ENCODE data around the gene DESI2.
"Not testable (repeated sequence)": the region's sequence is repeated elsewhere in the genome, so short reads cannot be mapped to it uniquely, and the experiment has no call there.

The DESI2 gene

DNA sequence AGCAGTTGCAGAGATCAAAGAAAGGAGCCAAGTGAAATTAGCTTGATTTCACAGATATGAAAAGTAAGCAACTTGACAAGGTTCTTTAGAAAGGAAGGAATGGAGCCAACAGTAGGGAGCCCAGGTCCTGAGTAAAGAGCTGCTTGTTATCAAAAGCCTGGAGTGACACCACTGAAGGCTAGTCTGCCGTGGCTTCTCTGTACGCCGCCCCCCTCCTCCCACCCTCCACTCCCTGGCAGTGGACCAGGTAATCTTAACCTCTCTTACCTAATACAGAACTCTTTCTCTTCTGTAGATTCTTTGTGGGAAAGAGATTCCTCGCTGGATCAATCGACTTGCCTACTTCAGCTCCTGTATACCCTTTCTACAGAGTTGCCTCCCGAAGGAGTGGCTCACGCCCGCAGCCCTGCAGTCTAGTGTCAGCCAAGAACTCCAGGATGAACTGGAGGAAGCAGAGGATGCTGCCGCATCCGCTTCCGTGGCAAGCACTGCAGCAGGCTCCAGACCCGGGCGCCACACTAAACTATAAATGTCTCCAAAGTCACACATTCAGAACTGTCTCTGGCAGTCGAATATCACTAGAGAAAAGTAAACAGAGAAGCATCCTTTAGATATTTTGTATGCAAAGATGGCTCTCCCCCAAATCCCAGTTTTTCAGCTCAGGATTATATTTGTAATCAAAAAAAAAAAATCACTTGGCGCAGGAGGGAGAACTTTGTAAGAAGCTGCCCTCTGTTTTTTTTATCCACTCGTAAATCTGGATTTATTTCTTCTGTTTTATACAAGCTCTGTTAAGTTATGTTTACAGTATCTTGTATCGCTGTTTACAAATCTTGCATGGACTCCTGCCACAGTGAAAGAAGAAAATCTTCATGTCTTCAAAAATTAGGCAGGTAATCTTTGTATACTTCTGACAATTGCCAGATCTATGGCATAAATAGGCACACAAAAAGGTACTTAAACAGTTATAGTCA lies 52.6 kb downstream of the DESI2 start:
- no peak for DNase-seq (ENCODE audit: low read depth in 2 of 2)

DNA sequence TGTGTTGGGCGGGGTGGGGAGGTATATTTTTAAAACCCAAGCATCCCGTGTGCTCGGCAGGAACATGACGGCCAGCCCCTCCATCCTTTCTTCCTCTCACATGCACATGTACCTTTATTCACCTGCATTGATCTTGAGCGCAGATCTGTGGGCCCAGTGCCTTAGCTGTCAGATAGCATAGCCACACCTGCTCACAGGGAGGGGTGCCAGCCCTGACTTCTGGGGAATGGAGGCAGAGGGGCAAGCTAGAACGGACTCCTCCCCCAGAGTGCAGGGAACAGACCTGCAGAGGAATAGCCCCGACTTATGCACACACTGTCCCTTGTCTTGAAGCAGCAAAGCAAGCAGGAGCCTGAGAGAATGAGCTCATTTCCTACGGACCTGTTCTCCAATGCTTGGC lies 56.1 kb downstream of the DESI2 start:
- no peak for DNase-seq (ENCODE audit: low read depth in 2 of 2)

DNA sequence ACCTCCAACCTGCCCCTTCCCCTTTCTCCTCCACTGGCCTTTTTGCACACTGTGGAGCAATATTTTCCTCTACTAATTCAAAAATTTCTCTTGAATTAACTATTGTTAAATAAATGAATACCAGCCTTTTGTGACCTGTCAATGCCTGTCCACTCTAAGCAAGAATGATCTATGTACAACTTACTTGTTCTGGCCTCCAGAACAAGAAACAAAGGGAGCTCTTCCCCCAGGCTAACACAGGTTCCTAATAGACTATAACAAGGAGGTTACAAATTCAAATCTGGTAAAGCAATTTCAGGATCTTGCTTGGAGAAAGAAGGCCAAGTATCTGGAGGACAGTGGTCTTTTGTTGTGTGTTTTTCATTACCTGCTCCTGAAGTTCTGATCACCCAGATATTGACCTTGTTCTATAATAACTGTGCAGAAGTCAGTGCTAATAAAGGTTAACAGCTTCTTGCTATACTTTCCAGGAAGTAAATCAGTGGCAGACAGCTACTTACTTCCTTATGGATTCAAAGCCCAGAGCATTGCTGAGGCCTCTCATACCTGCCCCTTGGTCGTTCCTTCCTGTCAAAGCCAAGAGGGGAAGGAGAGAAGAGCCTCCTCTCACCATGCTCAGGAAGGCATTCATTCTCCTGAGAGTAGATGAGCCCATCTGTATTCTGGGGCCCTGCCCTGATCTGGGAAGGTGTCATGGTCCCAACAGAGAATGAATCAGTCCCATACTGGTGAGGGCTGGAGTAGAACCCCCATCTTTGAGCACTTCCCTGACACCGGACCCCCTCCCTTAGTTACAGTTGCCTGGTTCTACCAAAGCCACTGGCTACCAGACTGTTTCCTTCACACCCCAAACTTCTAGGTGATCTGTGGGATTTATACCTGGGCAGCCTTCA lies 56.8 kb downstream of the DESI2 start:
- no peak for DNase-seq (ENCODE audit: low read depth in 2 of 2)

DNA sequence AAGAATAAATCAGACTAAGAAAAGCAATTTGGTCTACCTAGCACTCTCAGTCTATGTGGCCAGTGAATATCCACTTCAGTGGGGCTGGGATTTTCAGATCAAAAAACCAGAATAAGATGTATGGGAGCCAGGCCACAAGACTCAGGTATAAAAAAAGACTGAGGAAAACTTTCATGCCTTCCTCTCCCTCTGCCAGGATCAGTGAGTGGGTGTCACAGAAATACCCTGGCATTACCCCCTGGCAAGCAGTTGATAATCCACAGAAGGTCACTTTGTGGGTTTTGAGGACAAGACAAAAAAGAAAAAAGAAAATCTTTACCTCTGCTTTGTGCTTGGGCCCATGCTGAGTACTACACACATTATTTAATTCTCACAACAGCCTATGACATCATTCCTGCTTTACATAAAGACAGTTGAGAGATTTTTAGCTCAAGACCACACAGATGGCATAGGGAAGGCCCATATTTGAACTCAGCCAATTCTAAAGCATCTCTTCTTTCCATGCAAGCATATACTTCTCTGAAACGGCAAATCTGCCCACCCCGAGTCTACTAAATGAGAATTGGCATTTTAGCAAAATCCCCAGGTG lies 57.6 kb downstream of the DESI2 start:
- DNase-seq (ENCODE audit: low read depth in 2 of 2) = no peak

DNA sequence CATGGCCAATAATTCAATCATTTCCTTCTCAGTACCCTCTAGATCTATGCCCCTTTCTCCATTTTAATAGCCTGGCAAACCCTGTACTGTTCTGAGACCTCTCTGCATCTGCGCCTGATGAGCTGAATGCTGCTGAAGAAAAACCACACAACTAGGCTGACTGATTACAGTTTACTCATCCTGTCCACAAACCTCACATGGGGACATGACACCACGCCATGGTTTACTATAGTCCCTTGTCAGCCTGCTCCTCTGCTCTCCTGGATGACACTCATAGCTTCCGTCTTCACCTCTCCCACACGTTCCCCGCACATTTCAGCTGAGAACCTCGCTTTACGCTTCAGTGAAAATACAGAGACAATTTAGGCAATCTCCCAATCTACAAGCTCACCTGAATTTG lies 59.7 kb downstream of the DESI2 start:
- DNase-seq (ENCODE audit: low read depth in 2 of 2) = no peak

DNA sequence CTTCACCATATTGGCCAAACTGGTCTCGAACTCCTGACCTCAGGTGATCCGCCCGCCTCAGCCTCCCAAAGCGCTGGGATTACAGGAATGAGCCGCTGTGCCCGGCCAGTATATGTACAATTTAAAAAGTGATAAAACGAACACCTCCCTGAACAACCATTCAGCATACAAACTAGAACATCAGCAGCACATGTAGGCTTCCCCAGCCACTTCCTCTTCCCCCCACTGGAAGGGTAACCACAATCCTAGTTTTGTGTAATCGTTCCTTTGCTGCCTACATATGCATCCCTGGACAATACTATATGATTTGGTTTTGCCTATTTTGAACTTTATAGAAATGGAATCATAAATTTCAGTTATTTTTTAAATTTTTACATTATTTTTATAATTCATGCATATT lies 60.4 kb downstream of the DESI2 start:
- no peak for DNase-seq (ENCODE audit: low read depth in 2 of 2)

DNA sequence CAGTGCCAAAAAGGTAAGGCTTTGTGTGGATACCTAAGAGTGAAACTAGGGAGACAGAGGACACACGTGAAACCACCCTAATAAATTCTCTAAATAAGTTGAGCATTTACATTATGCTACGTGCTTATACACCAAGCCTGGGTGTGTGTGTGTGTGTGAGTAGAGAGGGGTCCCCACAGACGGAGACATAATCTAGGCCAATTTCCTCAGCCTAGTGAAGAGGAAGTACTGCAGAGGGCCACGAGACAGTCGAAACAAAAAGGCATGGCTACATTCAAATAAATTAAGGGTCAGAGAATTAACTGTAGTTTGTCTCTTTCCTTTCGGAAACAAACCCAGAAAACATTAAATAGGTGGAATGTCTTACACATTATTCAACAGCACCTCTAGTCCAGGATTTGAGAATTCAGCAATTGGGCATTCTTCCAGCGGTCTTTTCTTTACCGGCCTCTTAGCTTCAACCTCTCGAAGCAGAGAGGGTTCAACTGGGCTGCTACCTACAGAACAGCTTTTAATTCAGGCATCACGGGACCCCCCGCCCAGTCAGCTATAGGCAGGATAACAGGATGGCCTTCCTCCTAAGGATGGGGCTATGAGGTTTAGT lies 75.0 kb downstream of the DESI2 start:
- DNase-seq (ENCODE audit: low read depth in 2 of 2) = no peak

DNA sequence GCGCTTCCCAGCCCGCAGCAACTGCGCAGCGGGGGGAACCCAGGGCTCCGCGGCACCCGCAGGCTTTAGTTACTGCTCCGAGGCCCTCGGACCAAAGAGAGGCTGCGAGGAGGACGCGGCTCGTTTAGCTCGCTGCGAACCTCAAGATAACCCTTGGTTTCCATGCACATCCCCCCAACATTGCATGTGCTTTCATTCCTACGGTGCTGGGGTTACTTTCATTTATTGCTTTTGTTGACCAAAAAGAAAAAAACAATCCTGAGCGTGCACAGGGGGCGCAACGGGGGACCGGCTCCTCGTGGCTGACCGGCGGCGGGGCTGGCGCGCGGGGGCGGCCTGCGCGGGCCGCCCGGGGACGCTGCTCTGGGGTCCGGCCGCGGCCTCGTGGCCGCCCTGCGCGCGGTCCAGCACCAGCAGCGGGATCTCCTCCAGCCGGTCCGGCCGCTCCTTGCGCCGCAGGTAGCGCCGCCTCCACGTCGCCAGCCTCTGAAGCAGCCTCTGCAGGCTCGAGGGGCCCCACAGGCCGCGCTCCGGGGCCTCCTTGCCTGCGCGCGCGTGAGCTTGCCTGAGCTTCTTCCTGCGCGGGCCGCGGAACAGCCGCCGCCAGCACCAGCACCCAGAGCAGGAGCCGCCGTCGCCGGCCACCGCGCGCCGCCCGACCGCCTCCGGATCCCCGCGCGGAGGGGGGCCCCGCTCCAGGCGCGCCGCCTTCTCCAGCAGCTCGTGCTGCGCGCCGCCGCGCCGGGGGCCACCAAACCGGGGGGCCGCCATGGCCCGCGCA lies 77.4 kb downstream of the DESI2 start:
- DNase-seq (ENCODE audit: low read depth in 2 of 2) = no peak

DNA sequence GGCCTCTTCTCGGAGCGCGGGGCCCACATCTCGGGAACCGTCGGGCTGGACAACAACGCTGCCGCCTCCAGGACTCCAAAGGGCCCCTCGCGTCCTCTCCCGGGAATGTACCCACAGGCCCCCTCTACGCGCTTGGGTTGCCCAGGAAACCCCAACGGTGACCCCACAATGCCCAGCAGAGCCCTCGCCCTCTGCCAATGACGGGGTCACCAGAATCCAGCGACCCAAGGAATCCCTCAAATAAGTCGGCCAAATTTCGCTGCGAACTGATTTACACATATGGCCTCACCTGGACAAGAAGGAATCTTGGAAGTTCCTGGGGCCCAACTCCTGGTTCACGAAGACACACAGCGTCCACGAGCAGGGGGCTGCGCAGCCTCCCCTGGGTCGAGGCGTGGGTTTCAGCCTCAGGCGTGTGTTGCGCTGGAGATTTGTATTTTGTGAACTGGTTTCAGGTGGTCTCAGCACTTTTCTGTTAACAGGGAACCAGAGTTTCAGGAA lies 78.1 kb downstream of the DESI2 start:
- no peak for DNase-seq (ENCODE audit: low read depth in 2 of 2)

DNA sequence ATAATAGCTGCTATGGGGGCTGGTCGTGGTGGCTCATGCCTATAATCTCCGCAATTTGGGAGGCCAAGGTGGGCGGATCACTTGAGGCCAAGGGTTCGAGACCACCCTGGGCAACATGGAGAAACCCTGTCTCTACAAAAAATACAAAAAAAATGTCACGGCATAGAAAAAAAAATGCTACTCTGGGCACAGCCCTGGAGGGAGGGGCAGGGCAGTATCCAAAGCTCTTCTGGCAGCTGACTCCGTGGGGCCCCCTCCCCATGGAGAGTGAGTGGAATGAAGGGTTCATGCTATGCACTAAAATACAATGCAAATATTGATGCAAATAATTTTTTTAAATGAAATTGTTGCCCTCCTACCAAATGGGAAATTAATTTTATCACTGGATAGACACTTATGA lies 78.7 kb downstream of the DESI2 start:
- DNase-seq (ENCODE audit: low read depth in 2 of 2) = no peak

DNA sequence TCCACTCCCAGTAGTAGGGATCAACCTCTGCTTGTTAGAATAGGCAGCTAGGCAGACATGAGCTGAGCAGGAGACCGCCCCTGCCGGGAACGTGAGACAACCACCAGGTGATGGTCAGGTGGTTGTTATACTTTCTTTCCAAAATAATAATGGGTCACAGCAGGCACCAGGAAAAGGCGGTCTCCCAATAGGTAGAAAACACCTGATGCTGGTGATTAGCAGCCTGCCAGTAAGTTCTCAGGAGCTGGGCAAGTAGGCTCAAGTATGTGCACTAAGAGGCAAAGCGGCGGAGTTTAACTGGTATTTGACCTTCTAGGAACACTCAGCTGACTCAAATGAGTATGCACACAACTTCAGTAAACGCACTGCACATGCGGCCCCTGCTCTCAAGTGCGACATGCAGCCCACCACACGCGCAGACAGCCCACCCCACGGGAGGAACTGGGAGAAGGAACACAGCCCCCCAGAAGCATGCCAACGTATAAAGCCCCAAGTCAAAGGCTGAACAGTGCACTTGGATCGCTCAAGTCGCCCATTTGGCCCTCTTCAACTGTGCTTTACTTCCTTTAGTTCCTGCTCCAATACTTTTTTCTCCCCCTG lies 80.0 kb downstream of the DESI2 start:
- DNase-seq (ENCODE audit: low read depth in 2 of 2) = no peak

DNA sequence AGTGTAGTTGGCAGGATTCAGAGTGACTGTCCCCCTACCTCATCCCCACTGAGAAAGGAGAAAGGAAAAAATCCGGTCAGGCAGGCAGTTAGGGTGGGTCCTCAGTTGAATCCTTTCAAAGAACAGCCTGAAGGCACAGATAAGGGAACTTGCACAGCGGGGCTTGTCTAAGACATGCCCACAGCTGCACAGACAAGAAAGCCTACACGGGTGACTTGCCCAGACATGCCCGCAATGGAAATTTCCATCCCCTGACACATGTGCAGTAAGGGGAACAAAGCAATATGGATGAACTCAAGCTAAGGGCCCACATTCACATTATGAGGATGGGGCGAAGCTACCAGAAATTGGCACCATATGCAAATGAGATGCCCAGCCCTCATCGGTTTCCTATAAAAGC lies 82.5 kb downstream of the DESI2 start:
- DNase-seq (ENCODE audit: low read depth in 2 of 2) = no peak

DNA sequence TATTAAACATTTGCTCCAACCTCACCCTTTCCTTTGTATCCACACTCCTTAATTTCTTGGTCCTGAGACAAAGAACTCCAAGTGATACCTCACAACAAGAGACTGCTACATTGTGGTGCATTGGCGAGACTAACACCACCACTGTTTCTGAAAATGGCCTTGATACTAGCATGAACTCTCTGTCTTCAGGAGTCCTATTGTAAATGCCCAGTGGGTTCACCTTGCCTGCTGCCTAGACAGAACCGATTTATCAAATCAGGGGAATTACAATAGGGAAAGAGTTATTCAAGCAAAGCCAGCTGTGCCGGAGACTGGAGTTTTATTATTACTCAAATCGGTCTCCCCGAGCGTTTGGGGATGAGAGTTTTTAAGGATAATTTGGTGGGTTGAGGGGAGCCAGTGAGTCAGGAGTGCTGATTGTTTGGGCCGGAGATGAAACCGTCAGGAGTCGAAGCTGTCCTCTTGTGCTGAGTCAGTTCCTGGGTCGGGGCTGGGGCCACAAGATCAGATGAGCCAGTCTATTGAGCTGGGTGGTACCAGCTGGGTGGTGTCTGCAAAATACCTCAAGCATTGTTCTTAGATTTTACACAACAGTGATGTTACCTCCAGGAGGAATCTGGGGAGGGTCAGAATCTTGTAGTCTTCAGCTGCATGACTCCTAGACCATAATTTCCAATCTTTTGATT lies 83.1 kb downstream of the DESI2 start:
- DNase-seq (ENCODE audit: low read depth in 2 of 2) = no peak

DNA sequence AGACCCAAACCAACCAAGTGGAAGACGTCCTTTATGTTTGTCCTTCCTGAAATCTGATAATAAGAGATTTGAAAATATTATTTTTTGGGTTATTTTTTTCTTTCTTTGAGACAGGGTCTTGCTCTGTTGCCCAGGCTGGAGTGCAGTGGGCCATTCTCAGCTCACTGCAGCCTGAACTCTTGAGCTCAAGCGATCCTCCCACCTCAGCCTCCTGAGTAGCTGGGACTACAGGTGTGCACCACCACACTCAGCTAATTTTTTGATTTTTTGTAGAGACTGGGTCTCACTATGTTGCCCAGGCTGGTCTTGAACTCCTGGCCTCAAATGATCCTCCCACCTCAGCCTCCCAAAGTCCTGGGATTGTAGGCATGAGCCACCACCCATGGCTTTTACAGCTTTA lies 86.2 kb downstream of the DESI2 start:
- DNase-seq (ENCODE audit: low read depth in 2 of 2) = not testable (repeated sequence)

DNA sequence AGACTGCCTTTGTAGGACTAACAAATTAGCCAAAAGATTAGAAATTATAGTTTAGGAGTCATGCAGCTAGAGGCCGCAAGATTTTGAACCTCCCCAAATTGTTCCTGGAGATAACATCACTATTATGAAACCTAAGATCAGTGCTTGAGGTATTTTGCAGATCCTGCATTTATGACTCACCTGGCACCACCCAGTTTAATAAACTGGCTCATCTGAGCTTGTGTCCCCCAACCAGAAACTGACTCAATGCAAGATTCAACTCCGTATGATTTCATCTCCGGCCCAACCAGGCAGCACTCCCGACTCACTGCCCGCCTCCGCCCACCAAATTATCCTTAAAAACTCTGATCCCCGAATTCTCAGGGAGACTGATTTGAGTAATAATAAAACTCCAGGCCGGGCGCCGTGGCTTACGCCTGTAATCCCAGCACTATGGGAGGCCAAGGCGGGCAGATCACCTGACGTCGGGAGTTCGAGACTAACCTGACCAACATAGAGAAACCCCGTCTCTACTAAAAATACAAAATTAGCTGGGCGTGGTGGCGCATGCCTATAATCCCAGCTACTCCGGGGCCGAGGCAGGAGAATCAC lies 87.2 kb downstream of the DESI2 start:
- not testable (repeated sequence) for DNase-seq (ENCODE audit: low read depth in 2 of 2)

DNA sequence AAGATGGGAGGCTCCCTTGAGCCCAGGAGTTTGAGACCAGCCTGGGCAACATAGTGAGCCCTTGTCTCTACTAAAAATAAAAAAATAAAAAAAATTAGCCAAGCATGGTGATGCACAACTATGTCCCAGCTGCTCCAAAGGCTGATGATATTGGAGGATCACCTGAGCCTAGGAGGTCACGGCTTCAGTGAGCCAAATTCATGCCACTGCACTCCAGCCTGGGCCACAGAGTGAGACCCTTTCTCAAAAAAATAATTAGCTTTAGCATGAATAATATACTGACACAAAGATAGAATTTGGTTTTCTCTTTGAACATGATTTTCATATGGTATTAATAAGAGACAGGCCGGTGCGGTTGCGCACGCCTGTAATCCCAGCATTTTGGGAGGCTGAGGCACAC lies 88.8 kb downstream of the DESI2 start:
- DNase-seq (ENCODE audit: low read depth in 2 of 2) = no peak

DNA sequence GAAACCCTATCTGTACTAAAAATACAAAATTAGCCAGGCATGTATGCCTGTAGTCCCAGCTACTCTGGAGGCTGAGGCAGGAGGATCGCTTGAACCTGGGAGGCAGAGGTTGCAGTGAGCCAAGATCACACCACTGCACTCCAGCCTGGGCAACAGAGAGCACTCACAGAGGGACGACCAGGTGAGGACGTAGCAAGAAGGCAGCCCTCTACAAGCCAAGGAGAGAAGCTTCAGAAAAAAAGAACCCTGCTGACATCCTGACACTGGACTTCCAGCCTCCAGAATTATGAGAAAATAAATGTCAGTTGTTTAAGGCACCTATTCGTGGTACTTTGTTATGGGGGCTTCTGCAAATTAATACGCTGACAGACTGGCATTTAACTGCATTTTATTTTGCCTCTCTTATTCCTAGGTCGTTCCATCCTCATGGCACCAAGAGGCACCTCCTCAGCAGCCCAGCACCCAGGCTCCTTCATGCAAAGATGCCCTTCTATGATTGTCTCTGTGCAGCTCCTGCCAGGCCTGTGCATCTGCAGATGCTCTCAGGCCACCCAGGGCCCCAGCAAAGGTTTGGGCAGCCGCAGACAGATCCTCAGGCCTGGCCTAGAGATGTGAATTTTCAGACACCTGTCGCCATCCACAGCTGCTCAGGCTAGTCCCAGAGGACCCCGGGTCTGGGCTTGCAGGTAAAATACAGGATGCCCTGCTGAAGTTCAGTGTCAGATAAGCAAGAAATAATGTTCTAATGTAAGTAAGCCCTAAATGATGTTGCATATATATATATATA lies 96.5 kb downstream of the DESI2 start:
- no peak for DNase-seq (ENCODE audit: low read depth in 2 of 2)

DNA sequence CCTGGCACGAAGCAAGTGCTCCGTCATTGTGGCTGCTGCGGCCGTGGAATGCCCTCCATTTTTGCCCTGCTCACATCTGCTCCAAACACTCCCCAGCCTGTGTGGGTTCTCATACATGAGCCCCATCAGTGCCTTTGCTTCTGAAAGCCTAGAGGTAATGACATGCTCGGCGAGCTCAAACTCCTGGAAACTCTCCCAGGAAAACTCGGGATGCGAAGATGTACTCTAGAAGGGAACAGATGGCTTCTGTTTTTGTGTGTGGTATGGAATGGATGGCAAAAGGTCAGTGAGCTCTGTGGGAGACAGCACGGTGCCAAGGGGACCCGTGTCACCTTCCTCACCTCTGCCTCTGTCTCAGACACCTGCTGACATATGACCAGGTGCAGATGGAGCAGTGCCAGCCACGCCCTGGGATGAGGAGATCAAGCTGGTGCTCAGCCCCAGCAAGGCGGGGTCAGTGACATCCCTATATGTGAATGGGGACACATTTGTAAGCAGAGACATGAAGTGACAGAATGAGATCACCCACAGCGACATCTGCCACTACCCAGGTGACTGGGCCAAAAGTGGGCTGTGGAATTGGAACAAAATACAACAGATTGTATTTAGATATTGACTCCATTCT lies 98.5 kb downstream of the DESI2 start:
- no peak for DNase-seq (ENCODE audit: low read depth in 2 of 2)
